HepG2 (cell line): ENCODE measurements around the gene IAH1.

Experiments used
- ARNT2 ChIP-seq: sonication (generic); formaldehyde crosslinking; IDR thresholded peaks from 2 replicates; pipeline ENCODE4 v1.8.0; 2022; ENCODE audit warnings: mild to moderate bottlenecking, low read depth, missing genetic modification reagents, moderate library complexity
- CREB1 ChIP-seq, 2 experiments: fragments of 450-650 bp in 1 of 2; IDR thresholded peaks; 2 replicates each; pipeline ENCODE4 v1.6.1; 2016 to 2017; ENCODE audit warnings: control low read depth in 1 of 2, mild to moderate bottlenecking in 1 of 2, missing compliant biosample characterization in 1 of 2, missing genetic modification characterization in 1 of 2
- CTCF ChIP-seq: sonication (generic); formaldehyde crosslinking; IDR thresholded peaks from 2 replicates; pipeline ENCODE4 v1.5.0; 2020; ENCODE audit warnings: mild to moderate bottlenecking, missing genetic modification reagents, moderate library complexity
- EZH2 ChIP-seq: conservative IDR thresholded peaks from 2 replicates; pipeline ENCODE4 v1.6.1; 2012; ENCODE audit warnings: mild to moderate bottlenecking, low read depth, low read length, moderate library complexity
- HMGXB4 ChIP-seq, 2 experiments: sonication (generic) in 1 of 2; formaldehyde crosslinking in 1 of 2; IDR thresholded peaks; 2 replicates each; pipeline versions ENCODE4 v1.4.0 to v1.6.1; 2018 to 2020; ENCODE audit warnings: missing genetic modification reagents in 2 of 2, borderline replicate concordance in 1 of 2, low read depth in 1 of 2, mild to moderate bottlenecking in 1 of 2, missing biosample characterization in 1 of 2
- NCOR1 ChIP-seq: fragments of 200-600 bp; sonication (generic); IDR thresholded peaks from 2 replicates; pipeline ENCODE4 v1.7.0; 2017; ENCODE audit warnings: antibody characterized with exemption, low read length, borderline replicate concordance
- NFATC3 ChIP-seq: sonication (generic); formaldehyde crosslinking; IDR thresholded peaks from 2 replicates; pipeline ENCODE4 v1.5.1; 2020; ENCODE audit warnings: mild to moderate bottlenecking, missing genetic modification reagents
- PAX8 ChIP-seq: sonication (generic); formaldehyde crosslinking; IDR thresholded peaks from 2 replicates; pipeline ENCODE4 v1.8.0; 2022; ENCODE audit warnings: mild to moderate bottlenecking, missing genetic modification reagents, borderline replicate concordance
- SMAD3 ChIP-seq: sonication (generic); formaldehyde crosslinking; IDR thresholded peaks from 2 replicates; pipeline ENCODE4 v1.4.0; 2020; ENCODE audit warnings: missing genetic modification reagents
- ZBTB7B ChIP-seq: sonication (generic); formaldehyde crosslinking; IDR thresholded peaks from 2 replicates; pipeline ENCODE4 v1.4.0; 2020; ENCODE audit warnings: missing genetic modification reagents
- ZMYM2 ChIP-seq: sonication (generic); formaldehyde crosslinking; IDR thresholded peaks from 2 replicates; pipeline ENCODE4 v1.8.0; 2022; ENCODE audit warnings: mild to moderate bottlenecking, missing genetic modification reagents

GRCh38 chr2:9538000-9538507 lies 63.7 kb downstream of the IAH1 start:
- TF ChIP-seq ZBTB7B (CRISPR knock-in tag), result no peak
- TF ChIP-seq ZMYM2 (CRISPR knock-in tag), result no peak
- TF ChIP-seq NFATC3, result no peak
- TF ChIP-seq CTCF (CRISPR knock-in tag), result no peak
- no peak for TF ChIP-seq EZH2
- no peak for TF ChIP-seq CREB1 (IDR thresholded peaks at IDR 0.05)
- no peak for TF ChIP-seq CREB1 (CRISPR knock-in tag; IDR thresholded peaks at IDR 0.05)
- TF ChIP-seq PAX8 (CRISPR knock-in tag), result no peak
- TF ChIP-seq NCOR1, result no peak
- TF ChIP-seq HMGXB4 (CRISPR knock-in tag; IDR thresholded peaks at IDR 0.05; ENCODE audit: borderline replicate concordance in 1 of 2, low read depth in 1 of 2), result no peak
- no peak for TF ChIP-seq SMAD3 (CRISPR knock-in tag)
- TF ChIP-seq ARNT2 (CRISPR knock-in tag), result no peak
